ENCODE data around the gene CHRFAM7A. TPM values are rescaled to one million over a fixed set of nuclear protein-coding genes. Genes with fewer than 3 reads are reported as not detected.
A peak's percentile ranks its signal among the peaks of the same experiment; 100 is the strongest.
"Not testable (repeated sequence)": the region's sequence is repeated elsewhere in the genome, so short reads cannot be mapped to it uniquely, and the experiment has no call there.

The CHRFAM7A gene
- total and polyA plus RNA-seq, 9 of the 15 experiments (the other 6 are each of a cell fraction or from before 2014, with no cell fraction given): 0.93 TPM; not detected in 8

DNA sequence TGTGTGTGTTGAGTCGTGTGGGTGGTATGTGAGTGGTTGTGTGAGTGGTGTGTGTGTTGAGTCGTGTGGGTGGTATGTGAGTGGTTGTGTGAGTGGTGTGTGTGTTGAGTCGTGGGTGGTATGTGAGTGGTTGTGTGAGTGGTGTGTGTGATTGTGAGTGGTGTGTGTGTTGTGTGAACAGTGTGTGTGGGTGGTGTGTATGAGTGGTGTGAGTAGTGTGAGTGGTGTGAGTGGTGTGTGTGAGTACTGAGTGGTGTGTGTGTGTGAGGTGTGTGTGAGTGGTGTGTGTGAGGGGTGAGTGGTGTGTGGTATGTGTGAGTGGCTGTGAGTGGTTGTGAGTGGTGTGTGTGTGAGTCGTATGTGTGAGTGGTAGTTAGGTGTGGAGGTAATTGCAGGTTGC is 17.5 kb downstream of the CHRFAM7A start:
- H2AFZ ChIP-seq (ENCODE audit: low read depth, low read length); H3K79me2 ChIP-seq (ENCODE audit: control insufficient read depth, insufficient read depth, low read length); BruUV-seq (replicated peaks); CTCF ChIA-PET (ENCODE audit: low intra/inter-chr PET ratio); H3K9me1 ChIP-seq (ENCODE audit: control insufficient read depth, insufficient read depth, low read length); H3K9ac ChIP-seq (ENCODE audit: insufficient read depth in 1 of 2, low read depth in 2 of 2, low read length in 2 of 2); H3K4me2 ChIP-seq (ENCODE audit: insufficient read depth, low read length); H3K4me1 ChIP-seq (replicated peaks in 1 of 2; ENCODE audit: control insufficient read depth in 2 of 2, insufficient read depth in 2 of 2, low read length in 2 of 2); H4K20me1 ChIP-seq (replicated peaks; ENCODE audit: control insufficient read depth, insufficient read depth, low read length); H3K27ac ChIP-seq (ENCODE audit: extremely low read depth, low read depth, low read length); intact Hi-C loops (cut with micrococcal nuclease); ATAC-seq; H3K4me3 ChIP-seq; H3K27me3 ChIP-seq (ENCODE audit: control insufficient read depth in 2 of 2, insufficient read depth in 2 of 2, low read length in 2 of 2); POLR2A ChIA-PET; H3K36me3 ChIP-seq (ENCODE audit: control insufficient read depth, insufficient read depth, low read length); H3K9me3 ChIP-seq (replicated peaks; ENCODE audit: control insufficient read depth, insufficient read depth, low read depth, low read length): not testable (repeated sequence)
- in situ Hi-C loops (cut with MboI): loop anchor here (5.0 kb wide), 1 partner anchor 1776 kb away; no protein-coding TSS in a partner anchor
- DNase-seq (ENCODE audit: extremely low read depth in 1 of 4, low spot score in 3 of 4) (peak in 1 of 4 experiments; percentile 0), FAIRE-seq (peak; percentile 26)
- WGBS (ENCODE audit: insufficient coverage, low coverage, missing lambda C conversion rate): 0% methylated on average over 2 of the region's 4 CpGs
- TF ChIP-seq TSC22D4 (tag; IDR thresholded peaks at IDR 0.05): peak; percentile 38; the same call in 1 of the 2 replicates
- 0 out of 2 replicates have a peak, but pooled peaks have one; percentile 24 for TF ChIP-seq ELF4 (CRISPR knock-in tag; IDR thresholded peaks at IDR 0.05)

GRCh38 chr15:30374862-30375261 is 18.5 kb downstream of the CHRFAM7A start:
- H3K9me3 ChIP-seq (replicated peaks; ENCODE audit: control insufficient read depth, insufficient read depth, low read depth, low read length); DNase-seq (ENCODE audit: extremely low read depth in 1 of 4, low spot score in 3 of 4); H3K36me3 ChIP-seq (ENCODE audit: control insufficient read depth, insufficient read depth, low read length); POLR2A ChIA-PET; H3K27ac ChIP-seq (ENCODE audit: extremely low read depth, low read depth, low read length); BruUV-seq (replicated peaks); H4K20me1 ChIP-seq (replicated peaks; ENCODE audit: control insufficient read depth, insufficient read depth, low read length); CTCF ChIA-PET (ENCODE audit: low intra/inter-chr PET ratio); H3K9me1 ChIP-seq (ENCODE audit: control insufficient read depth, insufficient read depth, low read length); H3K27me3 ChIP-seq (ENCODE audit: control insufficient read depth in 2 of 2, insufficient read depth in 2 of 2, low read length in 2 of 2); H2AFZ ChIP-seq (ENCODE audit: low read depth, low read length); intact Hi-C loops (cut with micrococcal nuclease); ATAC-seq; FAIRE-seq; H3K79me2 ChIP-seq (ENCODE audit: control insufficient read depth, insufficient read depth, low read length); H3K9ac ChIP-seq (ENCODE audit: insufficient read depth in 1 of 2, low read depth in 2 of 2, low read length in 2 of 2); H3K4me1 ChIP-seq (replicated peaks in 1 of 2; ENCODE audit: control insufficient read depth in 2 of 2, insufficient read depth in 2 of 2, low read length in 2 of 2); H3K4me2 ChIP-seq (ENCODE audit: insufficient read depth, low read length); H3K4me3 ChIP-seq: not testable (repeated sequence)
- in situ Hi-C loops (cut with MboI): loop anchor here (5.0 kb wide), 1 partner anchor 1777 kb away; no protein-coding TSS in a partner anchor
- 0% methylated on average over 3 of the region's 10 CpGs for WGBS (ENCODE audit: insufficient coverage, low coverage, missing lambda C conversion rate)

DNA sequence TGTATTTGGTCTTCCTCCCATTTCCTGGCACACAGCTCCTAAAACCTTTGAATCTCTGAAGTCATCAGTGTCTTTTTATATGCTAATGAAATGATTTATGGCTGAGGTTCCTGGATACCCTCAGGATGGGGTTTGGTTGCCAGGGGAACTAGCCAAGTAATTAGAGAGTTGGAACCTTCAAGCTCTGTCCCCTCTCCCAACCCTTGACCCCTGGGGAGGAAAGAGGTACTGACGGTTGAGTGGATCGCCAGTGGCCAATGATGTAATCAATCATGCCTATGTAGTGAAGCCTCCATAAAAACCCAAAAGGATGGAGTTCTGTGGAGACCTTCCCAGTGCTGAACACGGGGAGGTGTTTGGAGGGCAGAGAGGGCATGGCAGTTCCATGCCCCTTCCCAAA is 25.1 kb downstream of the CHRFAM7A start:
- H3K27me3 ChIP-seq (ENCODE audit: control insufficient read depth in 2 of 2, insufficient read depth in 2 of 2, low read length in 2 of 2); H2AFZ ChIP-seq (ENCODE audit: low read depth, low read length); ATAC-seq; POLR2A ChIA-PET; FAIRE-seq; H3K9me3 ChIP-seq (replicated peaks; ENCODE audit: control insufficient read depth, insufficient read depth, low read depth, low read length); H3K27ac ChIP-seq (ENCODE audit: extremely low read depth, low read depth, low read length); H3K36me3 ChIP-seq (ENCODE audit: control insufficient read depth, insufficient read depth, low read length); H3K4me1 ChIP-seq (replicated peaks in 1 of 2; ENCODE audit: control insufficient read depth in 2 of 2, insufficient read depth in 2 of 2, low read length in 2 of 2); H4K20me1 ChIP-seq (replicated peaks; ENCODE audit: control insufficient read depth, insufficient read depth, low read length); H3K79me2 ChIP-seq (ENCODE audit: control insufficient read depth, insufficient read depth, low read length); H3K4me2 ChIP-seq (ENCODE audit: insufficient read depth, low read length); BruUV-seq (replicated peaks); H3K9ac ChIP-seq (ENCODE audit: insufficient read depth in 1 of 2, low read depth in 2 of 2, low read length in 2 of 2); CTCF ChIA-PET (ENCODE audit: low intra/inter-chr PET ratio); H3K4me3 ChIP-seq; in situ Hi-C loops (cut with MboI); DNase-seq (ENCODE audit: extremely low read depth in 1 of 4, low spot score in 3 of 4); H3K9me1 ChIP-seq (ENCODE audit: control insufficient read depth, insufficient read depth, low read length); intact Hi-C loops (cut with micrococcal nuclease): not testable (repeated sequence)
- no CpG with 5 or more reads among the region's 3 CpGs for WGBS (ENCODE audit: insufficient coverage, low coverage, missing lambda C conversion rate)

DNA sequence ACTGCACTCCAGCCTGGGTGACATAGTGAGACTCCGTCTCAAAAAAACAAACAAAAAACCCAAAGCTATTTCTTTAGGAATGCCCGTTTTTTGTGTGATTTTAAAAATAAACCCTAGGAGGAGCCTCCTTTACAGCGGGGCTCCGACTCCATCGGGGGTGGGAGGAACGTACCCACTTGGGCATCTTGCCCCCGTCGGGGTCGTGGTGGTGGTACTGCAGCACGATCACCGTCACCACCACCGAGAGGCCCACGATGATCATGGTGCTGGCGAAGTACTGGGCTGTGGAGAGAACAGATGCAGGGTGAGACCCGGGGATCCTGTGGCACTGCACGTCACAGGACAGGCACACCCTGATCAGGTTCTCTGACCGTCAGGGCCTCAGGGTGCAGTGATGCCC is 26.1 kb downstream of the CHRFAM7A start:
- POLR2A ChIA-PET; H3K9me1 ChIP-seq (ENCODE audit: control insufficient read depth, insufficient read depth, low read length); ATAC-seq; DNase-seq (ENCODE audit: extremely low read depth in 1 of 4, low spot score in 3 of 4); CTCF ChIA-PET (ENCODE audit: low intra/inter-chr PET ratio); FAIRE-seq; H4K20me1 ChIP-seq (replicated peaks; ENCODE audit: control insufficient read depth, insufficient read depth, low read length); H3K4me2 ChIP-seq (ENCODE audit: insufficient read depth, low read length); intact Hi-C loops (cut with micrococcal nuclease); H3K9me3 ChIP-seq (replicated peaks; ENCODE audit: control insufficient read depth, insufficient read depth, low read depth, low read length); BruUV-seq (replicated peaks); H2AFZ ChIP-seq (ENCODE audit: low read depth, low read length); H3K4me1 ChIP-seq (replicated peaks in 1 of 2; ENCODE audit: control insufficient read depth in 2 of 2, insufficient read depth in 2 of 2, low read length in 2 of 2); H3K36me3 ChIP-seq (ENCODE audit: control insufficient read depth, insufficient read depth, low read length); H3K4me3 ChIP-seq; H3K79me2 ChIP-seq (ENCODE audit: control insufficient read depth, insufficient read depth, low read length); H3K27me3 ChIP-seq (ENCODE audit: control insufficient read depth in 2 of 2, insufficient read depth in 2 of 2, low read length in 2 of 2); H3K27ac ChIP-seq (ENCODE audit: extremely low read depth, low read depth, low read length); in situ Hi-C loops (cut with MboI); H3K9ac ChIP-seq (ENCODE audit: insufficient read depth in 1 of 2, low read depth in 2 of 2, low read length in 2 of 2): not testable (repeated sequence)
- WGBS (ENCODE audit: insufficient coverage, low coverage, missing lambda C conversion rate): under 1% methylated on average over 13 of the region's 17 CpGs
